ENCODE data around the gene ZBTB2. TPM values are rescaled to one million over a fixed set of nuclear protein-coding genes. Genes with fewer than 3 reads are reported as not detected.

Gene ZBTB2
- total and polyA plus RNA-seq, 2 of the 4 experiments (the other 2 are of a cell fraction) = 11.8 to 17.7 TPM

- CTCF ChIA-PET = interaction anchor here (1.2 kb wide), 1 partner anchor 459 kb away, joined by 3 read pairs; no protein-coding TSS in a partner anchor
- dilution Hi-C loops (cut with HindIII; ENCODE audit: low sequenced_read_pairs, unreplicated experiment) = no loop called here
- BruUV-seq (replicated peaks) = no TSS peak
- no peak overlapping the region for H3K9ac ChIP-seq (ENCODE audit: low read depth, low read length)
- H2BK20ac ChIP-seq (ENCODE audit: low read depth, low read length) = no peak overlapping the region
- no peaks in the 10 kb centered on the region for H3K9me3 ChIP-seq (ENCODE audit: control insufficient read depth, insufficient read depth, low read length)
- H3K27ac ChIP-seq (ENCODE audit: insufficient read depth, low read length) = no peak overlapping the region
- H3K4me1 ChIP-seq (ENCODE audit: control insufficient read depth, insufficient read depth, low read length) = peaks cover 2% of the 10 kb centered on the region; the same call in 1 of the 2 replicates
- no peak overlapping the region for H3K4me2 ChIP-seq (ENCODE audit: low read depth, low read length)
- H2AK5ac ChIP-seq (ENCODE audit: low read depth, low read length) = no peak overlapping the region
- H2BK120ac ChIP-seq (ENCODE audit: low read depth, low read length) = no peak overlapping the region
- H3K4ac ChIP-seq (ENCODE audit: low read depth, low read length) = no peak overlapping the region
- 98% methylated on average over 8 of the region's 20 CpGs; no CpG with 5 or more reads in 1 of the 2 experiments for WGBS, 2 experiments (ENCODE audit: extremely low coverage in 2 of 2, insufficient read length in 1 of 2)
- DNase-seq = no peak
- no peak overlapping the region for H4K91ac ChIP-seq (ENCODE audit: insufficient read depth, low read depth, low read length)
- H3K14ac ChIP-seq (replicated peaks; ENCODE audit: low read depth, low read length) = no peak overlapping the region
- no peak overlapping the region for H3K18ac ChIP-seq (ENCODE audit: low read depth, low read length)
- H2AFZ ChIP-seq (replicated peaks; ENCODE audit: low read length, poor library complexity) = no peak overlapping the region
- no peak overlapping the region for H3K23ac ChIP-seq (ENCODE audit: low read depth, low read length)
- no peaks in the 10 kb centered on the region for H3K27me3 ChIP-seq (ENCODE audit: control insufficient read depth, insufficient read depth, low read length)
- peaks cover 9 to 10% of the 10 kb centered on the region in 2 experiments for H3K79me1 ChIP-seq (ENCODE audit: low read depth in 1 of 2, low read length in 2 of 2)
- H4K5ac ChIP-seq (ENCODE audit: low read depth, low read length) = no peak overlapping the region
- in situ Hi-C loops (cut with MboI; ENCODE audit: low sequenced_read_pairs) = no loop called here
- no peak for TF ChIP-seq BHLHE40 (IDR thresholded peaks at IDR 0.05; ENCODE audit: low read depth, low read length)
- no peak for TF ChIP-seq MAFK (IDR thresholded peaks at IDR 0.05; ENCODE audit: low read depth, low read length)
- TF ChIP-seq RAD21 (IDR thresholded peaks at IDR 0.05; ENCODE audit: low read length) = no peak
- TF ChIP-seq RCOR1 (IDR thresholded peaks at IDR 0.05; ENCODE audit: insufficient replicate concordance, low read length) = no peak
- TF ChIP-seq MAZ (IDR thresholded peaks at IDR 0.05; ENCODE audit: borderline replicate concordance, low read depth, low read length) = no peak
- TF ChIP-seq CHD1 (IDR thresholded peaks at IDR 0.05; ENCODE audit: low read depth, low read length) = no peak
- TF ChIP-seq POLR2A (IDR thresholded peaks at IDR 0.05; ENCODE audit: low read depth, low read length) = no peak
- no peak for TF ChIP-seq NFE2L2 (IDR thresholded peaks at IDR 0.05; ENCODE audit: low read depth, low read length)
- TF ChIP-seq MXI1 (IDR thresholded peaks at IDR 0.05; ENCODE audit: borderline replicate concordance, low read depth, low read length) = no peak
- TF ChIP-seq ELK1 (IDR thresholded peaks at IDR 0.05; ENCODE audit: borderline replicate concordance, low read depth, low read length) = no peak
- TF ChIP-seq, protein P1, sequence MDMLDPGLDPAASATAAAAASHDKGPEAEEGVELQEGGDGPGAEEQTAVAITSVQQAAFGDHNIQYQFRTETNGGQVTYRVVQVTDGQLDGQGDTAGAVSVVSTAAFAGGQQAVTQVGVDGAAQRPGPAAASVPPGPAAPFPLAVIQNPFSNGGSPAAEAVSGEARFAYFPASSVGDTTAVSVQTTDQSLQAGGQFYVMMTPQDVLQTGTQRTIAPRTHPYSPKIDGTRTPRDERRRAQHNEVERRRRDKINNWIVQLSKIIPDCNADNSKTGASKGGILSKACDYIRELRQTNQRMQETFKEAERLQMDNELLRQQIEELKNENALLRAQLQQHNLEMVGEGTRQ (IDR thresholded peaks at IDR 0.05; ENCODE audit: low read depth, low read length) = no peak
- TF ChIP-seq CTCF (conservative IDR thresholded peaks at IDR 0.05; ENCODE audit: low read depth, low read length) = no peak
- intact Hi-C loops (cut with micrococcal nuclease) = no loop called here
- no peak overlapping the region for H3K56ac ChIP-seq (ENCODE audit: extremely low read depth, insufficient read depth, low read length)
- ATAC-seq (ENCODE audit: low read depth) = no peak
- no peaks in the 10 kb centered on the region; the same call in 1 of the 2 replicates for H4K20me1 ChIP-seq (ENCODE audit: insufficient read depth, low read length)
- peaks cover 10% of the 10 kb centered on the region; the same call in 1 of the 2 replicates for H3K9me1 ChIP-seq (ENCODE audit: insufficient read depth, low read length)
- no peak overlapping the region for H2BK5ac ChIP-seq (ENCODE audit: low read depth, low read length, poor library complexity, severe bottlenecking)
- H4K8ac ChIP-seq (ENCODE audit: low read depth in 2 of 2, low read length in 2 of 2) = no peak overlapping the region
- POLR2A ChIA-PET (ENCODE audit: unreplicated experiment) = no interaction called here
- H3K4me3 ChIP-seq (ENCODE audit: insufficient read depth, low read depth, low read length) = no peak overlapping the region
- no peak overlapping the region for H2BK15ac ChIP-seq (ENCODE audit: low read depth, low read length)
- no peak overlapping the region for H2AK9ac ChIP-seq (replicated peaks; ENCODE audit: low read depth, low read length, poor library complexity)
- H3K36me3 ChIP-seq (ENCODE audit: control insufficient read depth, insufficient read depth, low read length) = peaks cover 41% of the 10 kb centered on the region
Measured at GRCh38 chr6:151350442-151351145, 40.8 kb downstream of the ZBTB2 start.

Data from IMR-90 (cell line).